ENCODE measurements around the gene UNC45B.

The UNC45B gene

DNA sequence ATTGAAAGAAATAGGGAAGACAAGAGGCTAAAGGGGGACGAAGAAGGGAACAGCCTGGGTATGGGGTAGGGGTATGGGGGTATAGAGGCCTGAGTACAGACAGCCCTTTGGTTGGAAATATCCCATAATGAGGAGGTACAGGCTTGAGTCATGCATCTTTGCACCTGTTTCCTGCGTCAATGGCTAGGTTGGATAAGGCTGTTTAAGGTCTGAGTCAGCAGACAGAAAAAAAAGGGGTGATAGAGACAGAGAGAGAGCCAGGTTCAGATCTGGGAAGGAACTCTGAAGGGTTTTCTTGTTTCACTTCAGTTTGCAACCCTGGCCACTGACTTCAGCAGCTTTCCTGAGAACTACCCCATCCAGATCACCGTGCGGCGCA, 17.7 kb upstream of the UNC45B start:
- no peak for DNase-seq (ENCODE audit: low read depth)
- no peak overlapping the region for H3K4me3 ChIP-seq (ENCODE audit: low read length)
- TF ChIP-seq, protein P1, sequence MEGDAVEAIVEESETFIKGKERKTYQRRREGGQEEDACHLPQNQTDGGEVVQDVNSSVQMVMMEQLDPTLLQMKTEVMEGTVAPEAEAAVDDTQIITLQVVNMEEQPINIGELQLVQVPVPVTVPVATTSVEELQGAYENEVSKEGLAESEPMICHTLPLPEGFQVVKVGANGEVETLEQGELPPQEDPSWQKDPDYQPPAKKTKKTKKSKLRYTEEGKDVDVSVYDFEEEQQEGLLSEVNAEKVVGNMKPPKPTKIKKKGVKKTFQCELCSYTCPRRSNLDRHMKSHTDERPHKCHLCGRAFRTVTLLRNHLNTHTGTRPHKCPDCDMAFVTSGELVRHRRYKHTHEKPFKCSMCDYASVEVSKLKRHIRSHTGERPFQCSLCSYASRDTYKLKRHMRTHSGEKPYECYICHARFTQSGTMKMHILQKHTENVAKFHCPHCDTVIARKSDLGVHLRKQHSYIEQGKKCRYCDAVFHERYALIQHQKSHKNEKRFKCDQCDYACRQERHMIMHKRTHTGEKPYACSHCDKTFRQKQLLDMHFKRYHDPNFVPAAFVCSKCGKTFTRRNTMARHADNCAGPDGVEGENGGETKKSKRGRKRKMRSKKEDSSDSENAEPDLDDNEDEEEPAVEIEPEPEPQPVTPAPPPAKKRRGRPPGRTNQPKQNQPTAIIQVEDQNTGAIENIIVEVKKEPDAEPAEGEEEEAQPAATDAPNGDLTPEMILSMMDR (conservative IDR thresholded peaks at IDR 0.05; ENCODE audit: low read depth, low read length), result no peak

DNA sequence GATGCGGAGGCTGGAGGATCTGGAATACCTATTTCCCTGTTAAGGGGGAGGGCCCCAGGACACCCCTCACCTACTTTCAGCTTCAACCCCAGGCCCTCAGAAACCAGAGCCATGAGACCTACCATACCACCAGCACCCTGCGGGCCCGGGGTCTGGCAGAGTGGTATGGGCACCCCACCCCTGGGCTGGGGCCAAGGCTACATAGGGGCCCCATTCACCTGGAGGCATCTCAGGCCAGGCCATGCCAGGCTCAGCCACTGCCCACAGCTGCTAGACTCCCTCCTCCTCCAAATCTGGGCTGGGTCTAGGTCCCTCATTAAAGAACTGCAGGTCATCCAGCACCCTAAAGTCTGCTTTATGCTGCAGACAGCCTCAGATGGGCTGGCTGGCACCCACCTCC, 17.2 kb upstream of the UNC45B start:
- DNase-seq (ENCODE audit: low read depth), result no peak
- no peak overlapping the region for H3K4me3 ChIP-seq (ENCODE audit: low read length)
- TF ChIP-seq, protein P1 (conservative IDR thresholded peaks at IDR 0.05; ENCODE audit: low read depth, low read length), result no peak

DNA sequence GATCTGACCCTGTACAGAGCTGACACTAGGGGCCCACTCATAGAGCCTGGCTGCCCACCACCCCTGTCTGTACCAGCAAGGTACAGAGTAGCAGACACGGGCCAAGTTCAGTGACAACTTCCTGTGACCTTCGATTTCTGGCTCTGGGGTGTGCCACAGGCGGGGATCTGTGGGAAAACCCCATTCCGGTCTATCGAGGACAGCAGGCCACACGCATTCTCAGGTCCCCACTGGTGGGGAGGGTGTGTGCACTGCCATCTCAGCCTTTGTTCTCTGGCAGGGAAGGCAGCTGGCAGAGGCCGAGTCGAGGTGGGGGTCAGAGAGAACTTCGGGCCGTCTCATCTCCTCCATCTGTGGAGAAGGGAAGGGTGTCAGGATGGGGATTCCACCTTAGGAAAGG, 15.5 kb upstream of the UNC45B start:
- no peak for DNase-seq (ENCODE audit: low read depth)
- H3K4me3 ChIP-seq (ENCODE audit: low read length), result no peak overlapping the region

DNA sequence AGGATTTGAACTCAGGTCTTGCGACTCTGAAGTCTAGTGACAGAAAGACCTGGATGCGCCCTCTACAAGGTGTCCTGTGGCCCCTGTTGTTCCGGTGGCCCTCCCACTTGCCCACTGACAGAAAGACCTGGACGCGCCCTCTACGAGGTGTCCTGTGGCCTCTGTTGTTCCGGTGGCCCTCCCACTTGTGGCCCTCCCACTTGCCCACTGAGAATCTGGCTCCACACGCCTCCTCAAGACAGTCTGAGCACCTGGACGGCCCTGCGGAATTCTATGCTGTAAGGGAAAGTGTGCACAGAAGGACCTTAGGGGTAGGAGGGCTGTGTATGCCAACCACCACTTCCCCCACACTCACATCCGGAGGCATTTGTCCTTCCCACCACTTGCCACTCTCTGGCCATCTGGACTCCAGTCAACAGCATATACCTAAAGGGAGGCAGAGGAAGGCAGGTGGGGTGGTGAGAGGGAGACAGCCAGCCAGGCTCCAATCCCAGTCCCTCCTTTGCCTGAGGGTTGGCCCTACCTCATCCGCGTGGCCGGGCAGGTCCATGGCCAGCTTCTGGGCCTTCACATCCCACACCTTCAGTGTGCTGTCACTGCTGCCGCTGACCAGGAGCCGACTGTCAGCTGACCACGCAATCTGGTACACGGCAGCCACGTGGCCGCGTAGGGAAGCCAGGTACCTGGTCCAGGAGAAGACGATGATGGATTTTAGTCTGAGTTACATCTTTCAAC, 14.6 kb upstream of the UNC45B start:
- TF ChIP-seq, protein P1 (conservative IDR thresholded peaks at IDR 0.05; ENCODE audit: low read depth, low read length), result no peak

More for the DNA sequence above, 15.5 kb upstream of the UNC45B start:
- TF ChIP-seq, protein P1 (conservative IDR thresholded peaks at IDR 0.05; ENCODE audit: low read depth, low read length), result no peak

DNA sequence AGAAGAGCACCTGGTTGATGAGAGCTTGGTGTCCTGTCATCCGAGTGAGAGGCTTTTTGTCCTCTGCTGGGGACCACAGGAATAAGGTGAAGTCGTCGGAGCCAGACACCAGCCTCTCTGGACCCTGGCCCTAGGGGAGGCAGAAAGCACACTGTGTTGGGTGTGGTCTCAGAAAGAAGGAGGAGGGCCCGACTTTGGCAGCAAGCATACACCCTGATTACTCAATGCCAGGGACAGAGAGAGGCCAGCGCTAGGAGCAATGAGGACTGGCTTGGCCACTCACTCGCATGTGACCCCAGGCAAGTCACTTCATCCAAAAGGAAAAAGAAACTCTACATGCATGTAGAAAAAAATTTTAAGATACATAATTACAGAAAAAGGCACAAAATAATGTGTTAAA, 12.3 kb upstream of the UNC45B start:
- no peak for DNase-seq (ENCODE audit: low read depth)
- H3K4me3 ChIP-seq (ENCODE audit: low read length), result no peak overlapping the region
- TF ChIP-seq, protein P1 (conservative IDR thresholded peaks at IDR 0.05; ENCODE audit: low read depth, low read length), result no peak

More for the DNA sequence above, 14.6 kb upstream of the UNC45B start:
- DNase-seq (ENCODE audit: low read depth), result no peak
- H3K4me3 ChIP-seq (ENCODE audit: low read length), result no peak overlapping the region

DNA sequence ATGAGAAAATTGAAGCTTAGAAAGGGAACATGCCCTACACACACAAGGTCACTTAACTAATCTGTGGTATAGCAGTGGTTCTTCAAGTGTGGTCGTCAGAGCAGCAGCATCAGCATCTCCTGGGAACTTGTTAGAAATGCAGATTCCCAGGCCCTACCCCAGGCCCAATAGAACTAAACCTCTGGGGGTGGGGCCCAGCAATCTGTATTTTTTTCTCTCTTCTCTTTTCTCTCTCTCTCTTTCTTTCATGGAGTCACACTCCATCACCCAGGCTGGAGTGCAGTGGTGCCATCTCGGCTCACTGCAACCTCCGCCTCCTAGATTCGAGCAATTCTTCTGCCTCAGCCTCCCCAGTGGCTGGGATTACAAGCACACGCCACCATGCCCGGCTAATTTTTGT, 9.4 kb upstream of the UNC45B start:
- DNase-seq (ENCODE audit: low read depth), result no peak
- no peak overlapping the region for H3K4me3 ChIP-seq (ENCODE audit: low read length)
- TF ChIP-seq, protein P1 (conservative IDR thresholded peaks at IDR 0.05; ENCODE audit: low read depth, low read length), result no peak

Measured in retinal pigment epithelial cell (primary cell).